ENCODE data around the gene ABCA4.

DNA sequence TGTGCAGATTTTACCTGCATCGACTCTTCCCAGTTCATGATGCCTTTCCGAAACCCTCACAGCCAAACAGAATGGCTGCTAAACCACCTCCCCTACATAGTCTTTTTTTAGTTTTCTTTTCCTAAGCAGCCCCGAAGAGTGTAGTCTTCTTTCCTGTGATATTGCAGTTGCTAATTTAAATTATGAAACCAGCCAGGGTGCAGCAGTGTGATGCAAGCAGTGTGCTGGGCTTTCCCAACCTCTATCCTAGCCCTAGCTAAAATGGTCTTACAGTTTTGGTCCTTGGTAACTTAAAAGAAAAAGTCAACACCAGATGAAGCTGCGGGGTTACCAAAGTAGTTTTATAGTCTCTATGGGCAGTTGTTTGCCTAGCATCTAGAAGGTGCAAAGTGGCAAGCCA lies 129.7 kb downstream of the ABCA4 start:
- TF ChIP-seq, protein P1, sequence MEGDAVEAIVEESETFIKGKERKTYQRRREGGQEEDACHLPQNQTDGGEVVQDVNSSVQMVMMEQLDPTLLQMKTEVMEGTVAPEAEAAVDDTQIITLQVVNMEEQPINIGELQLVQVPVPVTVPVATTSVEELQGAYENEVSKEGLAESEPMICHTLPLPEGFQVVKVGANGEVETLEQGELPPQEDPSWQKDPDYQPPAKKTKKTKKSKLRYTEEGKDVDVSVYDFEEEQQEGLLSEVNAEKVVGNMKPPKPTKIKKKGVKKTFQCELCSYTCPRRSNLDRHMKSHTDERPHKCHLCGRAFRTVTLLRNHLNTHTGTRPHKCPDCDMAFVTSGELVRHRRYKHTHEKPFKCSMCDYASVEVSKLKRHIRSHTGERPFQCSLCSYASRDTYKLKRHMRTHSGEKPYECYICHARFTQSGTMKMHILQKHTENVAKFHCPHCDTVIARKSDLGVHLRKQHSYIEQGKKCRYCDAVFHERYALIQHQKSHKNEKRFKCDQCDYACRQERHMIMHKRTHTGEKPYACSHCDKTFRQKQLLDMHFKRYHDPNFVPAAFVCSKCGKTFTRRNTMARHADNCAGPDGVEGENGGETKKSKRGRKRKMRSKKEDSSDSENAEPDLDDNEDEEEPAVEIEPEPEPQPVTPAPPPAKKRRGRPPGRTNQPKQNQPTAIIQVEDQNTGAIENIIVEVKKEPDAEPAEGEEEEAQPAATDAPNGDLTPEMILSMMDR (IDR thresholded peaks at IDR 0.05) = no peak
- TF ChIP-seq POLR2A (IDR thresholded peaks at IDR 0.05) = no peak
